Fibroblast of skin of abdomen (primary cell): ENCODE results near the gene ERCC8.

Experiments
- DNase-seq: peaks from one replicate; pipeline ENCODE4 v3.0.0-alpha.2; 2013

ERCC8 gene

DNA sequence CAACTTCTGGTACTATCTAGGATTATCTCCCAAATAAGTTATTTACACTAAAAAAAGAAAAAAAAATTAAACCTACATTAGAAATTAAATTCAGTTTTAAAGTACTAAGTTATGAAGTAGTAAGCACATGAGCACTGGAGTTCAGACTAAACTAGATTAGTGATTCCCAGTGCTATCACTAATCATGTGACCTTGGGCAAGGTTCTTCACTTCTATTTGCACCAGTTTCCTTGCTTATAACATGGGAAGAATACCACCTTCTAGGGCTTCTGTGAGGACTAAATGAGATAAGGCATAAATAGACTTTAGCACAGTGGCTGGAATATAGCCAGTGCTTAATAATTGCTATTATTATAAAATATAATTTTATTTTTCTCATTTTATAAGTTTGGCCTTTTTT is 111.3 kb downstream of the ERCC8 start:
- no peak for DNase-seq

DNA sequence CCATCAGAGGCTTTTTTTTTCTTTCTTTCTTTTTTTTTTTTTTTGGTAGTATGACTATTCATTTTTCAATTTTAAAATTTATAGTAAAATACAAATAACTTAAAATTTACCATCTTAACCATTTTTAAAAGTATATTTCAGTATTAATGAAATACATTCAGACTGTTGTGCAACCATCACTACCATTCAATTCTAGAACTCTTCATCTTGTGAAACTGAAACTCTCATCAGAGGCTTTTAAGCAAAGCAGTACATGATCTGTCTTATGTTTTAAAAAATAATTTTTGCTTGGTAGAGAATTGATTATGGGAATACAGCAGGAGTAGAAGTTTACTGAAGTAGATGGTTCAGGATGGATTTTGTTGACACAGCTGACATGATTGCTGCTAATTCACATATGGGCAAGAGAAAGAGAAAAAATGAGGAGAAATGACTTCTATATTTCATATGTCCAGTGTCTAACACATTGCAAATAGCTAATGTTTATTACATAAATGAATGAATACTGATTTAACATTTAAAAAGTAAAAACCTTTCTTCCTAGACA is 114.2 kb downstream of the ERCC8 start:
- DNase-seq: no peak

DNA sequence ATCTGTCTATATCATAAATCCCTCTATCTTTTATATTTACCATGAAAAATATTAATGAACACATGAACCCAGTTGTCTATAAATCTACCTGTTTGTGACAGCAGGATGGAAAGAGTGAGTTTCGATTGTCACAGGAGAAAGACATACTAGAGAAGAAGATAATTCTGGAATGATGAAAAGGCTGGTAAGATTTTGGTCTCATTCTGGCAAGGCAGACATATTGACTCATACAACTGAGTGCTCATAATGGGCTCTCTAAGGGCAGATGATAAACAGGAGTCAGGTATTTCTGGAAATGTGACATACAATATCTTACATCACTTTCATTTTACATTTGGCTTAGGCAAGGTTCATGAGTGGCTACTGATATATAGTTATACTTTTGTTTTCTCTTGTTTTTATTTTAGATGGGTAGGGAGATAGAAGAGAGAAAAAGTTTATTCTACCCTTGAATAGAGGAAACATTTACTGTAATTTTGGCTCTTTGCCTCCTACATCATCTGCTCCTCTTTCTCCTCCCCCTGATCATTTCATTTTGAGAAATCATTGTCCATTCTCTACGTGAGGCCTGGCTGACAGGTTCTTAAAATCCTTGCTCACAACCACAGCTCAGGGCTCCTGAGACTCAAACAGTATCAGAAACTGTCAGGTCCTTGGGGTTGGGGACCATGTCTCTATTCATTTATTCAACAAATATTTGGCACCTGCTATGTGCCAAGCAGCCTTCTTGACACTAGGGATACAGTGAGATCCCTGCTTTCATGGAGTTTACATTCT is 115.2 kb downstream of the ERCC8 start:
- DNase-seq: no peak

DNA sequence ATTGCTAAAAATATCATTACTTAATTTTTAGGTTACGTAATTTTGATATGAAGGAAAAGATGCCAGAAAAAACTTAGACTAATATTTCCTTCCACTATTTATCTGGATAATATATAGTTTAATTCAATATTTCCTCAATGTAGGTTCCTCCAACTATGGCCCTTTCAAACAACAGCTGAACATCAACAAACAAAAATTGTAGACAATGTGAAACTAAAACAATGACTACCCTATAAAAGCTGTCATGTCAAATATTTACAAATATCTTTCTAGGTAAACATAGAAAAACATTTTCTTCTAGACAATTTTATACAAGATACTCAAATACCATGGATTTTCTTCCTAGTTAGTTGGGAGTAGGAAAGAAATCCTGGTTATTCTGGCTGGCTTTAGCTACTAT is 117.7 kb downstream of the ERCC8 start:
- no peak for DNase-seq

DNA sequence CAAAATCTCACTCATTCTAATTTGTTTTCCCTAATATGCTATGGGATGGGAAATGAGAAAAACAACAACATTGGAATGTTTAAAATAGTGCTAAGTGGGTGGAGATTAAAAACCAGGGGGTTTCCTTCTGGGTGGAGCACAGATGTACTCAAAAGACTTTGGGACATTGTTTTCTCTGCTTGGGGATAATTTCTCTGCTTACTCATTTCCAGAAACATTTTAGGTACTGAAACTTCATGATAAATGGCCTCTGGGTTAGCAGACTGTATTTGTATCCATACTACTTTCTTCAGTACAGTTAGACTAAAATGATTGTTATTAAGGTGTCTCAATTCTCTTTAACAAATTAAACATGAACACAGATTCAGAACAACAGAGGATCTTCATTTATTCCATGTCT is 118.2 kb downstream of the ERCC8 start:
- DNase-seq: no peak
